Measurements from ENCODE around the gene CERS3. TPM values are rescaled to one million over a fixed set of nuclear protein-coding genes. Genes with fewer than 3 reads are reported as not detected.

The CERS3 gene
- not detected in 5 replicates for total RNA-seq (2022; extraction: Qiagen RNA extraction; ENCODE audit: low read depth)

GRCh38 chr15:100528833-100529428 lies at the start of gene CERS3:
Gene CERS3, minus strand, starts transcription at chr15:100528950. Its CDS starts 27,101 bp downstream, at chr15:100501849.

Other genes starting within 250 kb of the CERS3 start
- 0.18 to 0.34 TPM in 2 of 5 replicates, not detected in the others for gene ADAMTS17, start 187.0 kb downstream of the CERS3 start, total RNA-seq (2022; extraction: Qiagen RNA extraction; ENCODE audit: low read depth)
- 8.5 to 14.1 TPM (median 13.5 TPM) in 5 replicates for gene LINS1, start 73.2 kb upstream of the CERS3 start, total RNA-seq (2022; extraction: Qiagen RNA extraction; ENCODE audit: low read depth)
- gene ASB7, start 73.6 kb upstream of the CERS3 start, total RNA-seq (2022; extraction: Qiagen RNA extraction; ENCODE audit: low read depth) = 9.7 to 14.1 TPM (median 11.0 TPM) in 5 replicates